Measurements from ENCODE around the gene RFX1. TPM values are rescaled to one million over a fixed set of nuclear protein-coding genes. Genes with fewer than 3 reads are reported as not detected.

RFX1 gene
- total and polyA plus RNA-seq, 2 experiments from 2014 or later: 8.9 to 11.8 TPM

DNA sequence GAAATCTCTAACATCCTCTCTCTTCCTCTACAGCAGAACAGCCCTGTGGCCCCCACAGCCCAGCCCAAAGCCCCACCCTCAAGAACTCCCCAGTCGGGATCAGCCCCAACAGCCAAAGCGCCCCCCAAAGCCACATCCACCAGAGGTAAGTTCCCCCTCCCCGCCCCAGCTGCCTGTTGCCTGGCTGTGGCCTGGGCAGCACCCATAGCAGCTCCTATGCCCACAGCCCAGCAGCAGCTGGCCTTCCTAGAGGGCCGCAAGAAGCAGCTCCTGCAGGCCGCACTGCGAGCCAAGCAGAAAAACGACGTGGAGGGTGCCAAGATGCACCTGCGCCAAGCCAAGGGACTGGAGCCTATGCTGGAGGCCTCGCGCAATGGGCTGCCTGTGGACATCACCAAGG is 85.6 kb downstream of the RFX1 start (continued):
- TF ChIP-seq ZNF462 (CRISPR knock-in tag; IDR thresholded peaks at IDR 0.05): no peak
- TF ChIP-seq EZH2 (IDR thresholded peaks at IDR 0.05; ENCODE audit: low read depth, unreplicated experiment): no peak
- no peak for TF ChIP-seq CTCF (conservative IDR thresholded peaks at IDR 0.05; ENCODE audit: low read depth in 2 of 2)
- TF ChIP-seq CREB1 (CRISPR knock-in tag; IDR thresholded peaks at IDR 0.05; ENCODE audit: low read depth): no peak
- TF ChIP-seq, protein P1, sequence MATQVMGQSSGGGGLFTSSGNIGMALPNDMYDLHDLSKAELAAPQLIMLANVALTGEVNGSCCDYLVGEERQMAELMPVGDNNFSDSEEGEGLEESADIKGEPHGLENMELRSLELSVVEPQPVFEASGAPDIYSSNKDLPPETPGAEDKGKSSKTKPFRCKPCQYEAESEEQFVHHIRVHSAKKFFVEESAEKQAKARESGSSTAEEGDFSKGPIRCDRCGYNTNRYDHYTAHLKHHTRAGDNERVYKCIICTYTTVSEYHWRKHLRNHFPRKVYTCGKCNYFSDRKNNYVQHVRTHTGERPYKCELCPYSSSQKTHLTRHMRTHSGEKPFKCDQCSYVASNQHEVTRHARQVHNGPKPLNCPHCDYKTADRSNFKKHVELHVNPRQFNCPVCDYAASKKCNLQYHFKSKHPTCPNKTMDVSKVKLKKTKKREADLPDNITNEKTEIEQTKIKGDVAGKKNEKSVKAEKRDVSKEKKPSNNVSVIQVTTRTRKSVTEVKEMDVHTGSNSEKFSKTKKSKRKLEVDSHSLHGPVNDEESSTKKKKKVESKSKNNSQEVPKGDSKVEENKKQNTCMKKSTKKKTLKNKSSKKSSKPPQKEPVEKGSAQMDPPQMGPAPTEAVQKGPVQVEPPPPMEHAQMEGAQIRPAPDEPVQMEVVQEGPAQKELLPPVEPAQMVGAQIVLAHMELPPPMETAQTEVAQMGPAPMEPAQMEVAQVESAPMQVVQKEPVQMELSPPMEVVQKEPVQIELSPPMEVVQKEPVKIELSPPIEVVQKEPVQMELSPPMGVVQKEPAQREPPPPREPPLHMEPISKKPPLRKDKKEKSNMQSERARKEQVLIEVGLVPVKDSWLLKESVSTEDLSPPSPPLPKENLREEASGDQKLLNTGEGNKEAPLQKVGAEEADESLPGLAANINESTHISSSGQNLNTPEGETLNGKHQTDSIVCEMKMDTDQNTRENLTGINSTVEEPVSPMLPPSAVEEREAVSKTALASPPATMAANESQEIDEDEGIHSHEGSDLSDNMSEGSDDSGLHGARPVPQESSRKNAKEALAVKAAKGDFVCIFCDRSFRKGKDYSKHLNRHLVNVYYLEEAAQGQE (IDR thresholded peaks at IDR 0.05; ENCODE audit: unreplicated experiment): no peak
